HG03139 (cell line): Measurements from ENCODE around the gene GP1BA.
"Not testable (repeated sequence)": the region's sequence is repeated elsewhere in the genome, so short reads cannot be mapped to it uniquely, and the experiment has no call there.

Experiments used
- ATAC-seq: cut with Tn5 transposase; IDR thresholded peaks from one replicate; pipeline ENCODE4 v1.9.1; 2021; ENCODE audit not compliant: unreplicated experiment

Gene GP1BA

GRCh38 chr17:4901108-4901647, 30.9 kb upstream of the GP1BA start:
- ATAC-seq: no peak

- ATAC-seq: no peak
Observed at GRCh38 chr17:4901648-4902344, 30.3 kb upstream of the GP1BA start.

GRCh38 chr17:4902540-4902939, 29.5 kb upstream of the GP1BA start:
- no peak for ATAC-seq

- ATAC-seq: no peak
Observed at GRCh38 chr17:4903051-4903818, 28.8 kb upstream of the GP1BA start, which contains the start of gene CHRNE. Gene CHRNE (minus strand): TSS chr17:4903098. CDS start chr17:4903063, 35 bp downstream.

- not testable (repeated sequence) for ATAC-seq
Observed at GRCh38 chr17:4906642-4907041, 25.4 kb upstream of the GP1BA start.

- ATAC-seq: no peak
Observed at GRCh38 chr17:4908301-4908700, 23.8 kb upstream of the GP1BA start.

GRCh38 chr17:4908711-4909496, 23.2 kb upstream of the GP1BA start:
- ATAC-seq: no peak

GRCh38 chr17:4913994-4914393, 18.1 kb upstream of the GP1BA start:
- no peak for ATAC-seq

GRCh38 chr17:4914551-4914950, 17.5 kb upstream of the GP1BA start:
- ATAC-seq: not testable (repeated sequence)

GRCh38 chr17:4919511-4920047, 12.5 kb upstream of the GP1BA start:
- ATAC-seq: no peak

- ATAC-seq: no peak
Observed at GRCh38 chr17:4920351-4921048, 11.6 kb upstream of the GP1BA start.

GRCh38 chr17:4921320-4921719, 10.8 kb upstream of the GP1BA start:
- ATAC-seq: no peak

- not testable (repeated sequence) for ATAC-seq
Observed at GRCh38 chr17:4926577-4927335, 5.3 kb upstream of the GP1BA start.

- ATAC-seq: no peak
Observed at GRCh38 chr17:4928881-4929280, 3.2 kb upstream of the GP1BA start.

GRCh38 chr17:4932756-4933155, 679 bp downstream of the GP1BA start:
- ATAC-seq: no peak

GRCh38 chr17:4933646-4934045, 1.6 kb downstream of the GP1BA start:
- no peak for ATAC-seq

GRCh38 chr17:4934173-4934979, 2.3 kb downstream of the GP1BA start:
- no peak for ATAC-seq

GRCh38 chr17:4935650-4936049, 3.6 kb downstream of the GP1BA start:
- no peak for ATAC-seq

- ATAC-seq: no peak
Observed at GRCh38 chr17:4936436-4936835, 4.4 kb downstream of the GP1BA start.
